ENCODE results near the gene RANBP9. TPM values are rescaled to one million over a fixed set of nuclear protein-coding genes. Genes with fewer than 3 reads are reported as not detected.

The RANBP9 gene
- polyA plus RNA-seq, 3 donors: 1.8 to 26.1 (median 2.0) TPM

DNA sequence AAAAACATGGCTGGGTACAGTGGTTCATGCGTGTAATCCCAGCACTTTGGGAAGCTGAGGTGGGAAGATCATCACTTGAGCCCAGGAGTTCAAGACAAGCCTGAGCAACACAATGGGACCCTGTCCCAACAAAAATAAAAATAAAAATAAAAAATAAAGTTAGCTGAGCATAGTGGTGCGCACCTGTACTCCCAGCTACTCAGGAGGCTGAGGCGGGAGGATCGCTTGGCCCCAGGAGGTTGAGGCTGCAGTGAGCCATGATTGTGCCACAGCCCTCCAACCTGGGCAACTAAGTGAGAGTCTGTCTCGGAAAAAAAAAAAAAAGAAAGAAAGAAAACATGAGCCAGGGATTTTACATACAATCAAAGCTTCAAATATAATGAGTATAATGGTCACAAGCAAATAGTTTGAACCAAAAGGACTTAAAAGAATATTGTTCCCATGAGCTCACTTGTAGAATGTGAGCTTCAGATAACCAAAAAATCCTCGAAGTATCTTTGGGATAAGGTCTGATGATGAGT lies 31.1 kb downstream of the RANBP9 start:
- Histone ChIP-seq H3K4me3 (replicated peaks in 1 of 3; ENCODE audit: low read depth in 2 of 3, low read length in 3 of 3) (no peak overlapping the region), H3K27me3 (ENCODE audit: control insufficient read depth in 2 of 2, insufficient read depth in 2 of 2, low read length in 2 of 2) (no peaks in the 10 kb centered on the region), H2AFZ (ENCODE audit: insufficient read depth, low read depth, low read length, poor library complexity, severe bottlenecking) (no peak overlapping the region), H3K9me3 (replicated peaks in 1 of 2; ENCODE audit: control insufficient read depth in 1 of 2, insufficient read depth in 1 of 2, low read length in 2 of 2) (peaks cover 0 to 4% of the 10 kb centered on the region in 2 donors), H3K36me3 (replicated peaks in 1 of 2; ENCODE audit: control insufficient read depth in 1 of 2, insufficient read depth in 2 of 2, low read length in 2 of 2) (peaks cover 0 to 21% of the 10 kb centered on the region in 2 donors), H3K4me1 (ENCODE audit: control insufficient read depth in 1 of 2, insufficient read depth in 2 of 2, low read length in 2 of 2) (peaks cover 5 to 11% of the 10 kb centered on the region in 2 donors), H3K4me2 (replicated peaks; ENCODE audit: extremely low read depth, low read length, poor library complexity, severe bottlenecking) (no peak overlapping the region), H3K27ac (ENCODE audit: low read depth in 1 of 2, low read length in 2 of 2) (no peak overlapping the region), H3K9ac (ENCODE audit: insufficient read depth, low read length, poor library complexity, severe bottlenecking) (no peak overlapping the region), H3K79me2 (ENCODE audit: insufficient read depth, low read length) (peaks cover 97% of the 10 kb centered on the region), H4K20me1 (ENCODE audit: insufficient read depth, low read length) (peaks cover 76% of the 10 kb centered on the region)
- DNase-seq: no peak
- Mint-ChIP-seq H3K27me3 (ENCODE audit: low read depth in 3 of 3) (no peaks in the 10 kb centered on the region), H3K9me3 (peaks cover 4 to 13% (median 8%) of the 10 kb centered on the region in 7 donors), H3K4me3 (no peak overlapping the region), H3K27ac (peak overlapping the region in 1 of 7 donors; percentile 67), H3K36me3 (peaks cover 19 to 30% of the 10 kb centered on the region in 2 donors), H3K4me1 (peaks cover 15% of the 10 kb centered on the region)
- intact Hi-C loops (cut with micrococcal nuclease): no loop called here
- 100% methylated on average over 1 of the region's 6 CpGs for WGBS (ENCODE audit: insufficient coverage)
- TF ChIP-seq, protein P1, sequence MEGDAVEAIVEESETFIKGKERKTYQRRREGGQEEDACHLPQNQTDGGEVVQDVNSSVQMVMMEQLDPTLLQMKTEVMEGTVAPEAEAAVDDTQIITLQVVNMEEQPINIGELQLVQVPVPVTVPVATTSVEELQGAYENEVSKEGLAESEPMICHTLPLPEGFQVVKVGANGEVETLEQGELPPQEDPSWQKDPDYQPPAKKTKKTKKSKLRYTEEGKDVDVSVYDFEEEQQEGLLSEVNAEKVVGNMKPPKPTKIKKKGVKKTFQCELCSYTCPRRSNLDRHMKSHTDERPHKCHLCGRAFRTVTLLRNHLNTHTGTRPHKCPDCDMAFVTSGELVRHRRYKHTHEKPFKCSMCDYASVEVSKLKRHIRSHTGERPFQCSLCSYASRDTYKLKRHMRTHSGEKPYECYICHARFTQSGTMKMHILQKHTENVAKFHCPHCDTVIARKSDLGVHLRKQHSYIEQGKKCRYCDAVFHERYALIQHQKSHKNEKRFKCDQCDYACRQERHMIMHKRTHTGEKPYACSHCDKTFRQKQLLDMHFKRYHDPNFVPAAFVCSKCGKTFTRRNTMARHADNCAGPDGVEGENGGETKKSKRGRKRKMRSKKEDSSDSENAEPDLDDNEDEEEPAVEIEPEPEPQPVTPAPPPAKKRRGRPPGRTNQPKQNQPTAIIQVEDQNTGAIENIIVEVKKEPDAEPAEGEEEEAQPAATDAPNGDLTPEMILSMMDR (IDR thresholded peaks at IDR 0.05): no peak

DNA sequence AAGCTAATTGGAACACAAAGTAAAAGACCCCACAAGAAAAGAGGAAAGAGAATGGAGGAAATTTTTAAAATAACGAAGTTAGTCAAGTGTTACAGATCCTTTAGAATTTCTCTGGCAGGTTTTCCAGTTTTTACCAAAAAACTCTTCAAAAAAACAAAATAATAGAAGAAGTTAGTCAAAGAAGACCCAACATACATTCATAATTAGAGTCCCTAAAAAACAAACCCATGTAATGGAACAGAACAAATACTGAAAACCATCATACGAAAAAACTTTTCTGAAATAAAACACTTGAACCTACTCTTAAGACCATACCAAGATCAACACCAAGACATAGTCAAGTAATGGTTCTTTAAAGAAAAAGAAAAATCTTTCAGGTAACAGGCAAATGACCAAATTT lies 31.6 kb downstream of the RANBP9 start:
- no peak overlapping the region for H3K27ac Mint-ChIP-seq
- no peaks in the 10 kb centered on the region for H3K27me3 ChIP-seq (ENCODE audit: control insufficient read depth in 2 of 2, insufficient read depth in 2 of 2, low read length in 2 of 2)
- H3K9ac ChIP-seq (ENCODE audit: insufficient read depth, low read length, poor library complexity, severe bottlenecking): no peak overlapping the region
- peaks cover 5 to 11% of the 10 kb centered on the region in 2 donors for H3K4me1 ChIP-seq (ENCODE audit: control insufficient read depth in 1 of 2, insufficient read depth in 2 of 2, low read length in 2 of 2)
- H3K79me2 ChIP-seq (ENCODE audit: insufficient read depth, low read length): peaks cover 97% of the 10 kb centered on the region
- no peak overlapping the region for H3K27ac ChIP-seq (ENCODE audit: low read depth in 1 of 2, low read length in 2 of 2)
- TF ChIP-seq, protein P1 (IDR thresholded peaks at IDR 0.05): no peak
- H3K4me2 ChIP-seq (replicated peaks; ENCODE audit: extremely low read depth, low read length, poor library complexity, severe bottlenecking): no peak overlapping the region
- no peak overlapping the region for H2AFZ ChIP-seq (ENCODE audit: insufficient read depth, low read depth, low read length, poor library complexity, severe bottlenecking)
- no peaks in the 10 kb centered on the region for H3K27me3 Mint-ChIP-seq (ENCODE audit: low read depth in 3 of 3)
- H3K36me3 Mint-ChIP-seq: peaks cover 18 to 30% of the 10 kb centered on the region in 2 donors
- no peak for DNase-seq
- peaks cover 75% of the 10 kb centered on the region for H4K20me1 ChIP-seq (ENCODE audit: insufficient read depth, low read length)
- no CpG with 5 or more reads among the region's 2 CpGs for WGBS (ENCODE audit: insufficient coverage)
- peaks cover 0 to 16% of the 10 kb centered on the region in 2 donors for H3K36me3 ChIP-seq (replicated peaks in 1 of 2; ENCODE audit: control insufficient read depth in 1 of 2, insufficient read depth in 2 of 2, low read length in 2 of 2)
- H3K9me3 ChIP-seq (replicated peaks in 1 of 2; ENCODE audit: control insufficient read depth in 1 of 2, insufficient read depth in 1 of 2, low read length in 2 of 2): peaks cover 0 to 4% of the 10 kb centered on the region in 2 donors
- H3K4me3 ChIP-seq (replicated peaks in 1 of 3; ENCODE audit: low read depth in 2 of 3, low read length in 3 of 3): no peak overlapping the region
- no peak overlapping the region for H3K4me3 Mint-ChIP-seq
- H3K4me1 Mint-ChIP-seq: peaks cover 15% of the 10 kb centered on the region
- intact Hi-C loops (cut with micrococcal nuclease): no loop called here
- peaks cover 4 to 13% (median 8%) of the 10 kb centered on the region in 7 donors for H3K9me3 Mint-ChIP-seq

All from CD14-positive monocyte (primary cell).